ENCODE results near the gene PTBP3.

The PTBP3 gene

DNA sequence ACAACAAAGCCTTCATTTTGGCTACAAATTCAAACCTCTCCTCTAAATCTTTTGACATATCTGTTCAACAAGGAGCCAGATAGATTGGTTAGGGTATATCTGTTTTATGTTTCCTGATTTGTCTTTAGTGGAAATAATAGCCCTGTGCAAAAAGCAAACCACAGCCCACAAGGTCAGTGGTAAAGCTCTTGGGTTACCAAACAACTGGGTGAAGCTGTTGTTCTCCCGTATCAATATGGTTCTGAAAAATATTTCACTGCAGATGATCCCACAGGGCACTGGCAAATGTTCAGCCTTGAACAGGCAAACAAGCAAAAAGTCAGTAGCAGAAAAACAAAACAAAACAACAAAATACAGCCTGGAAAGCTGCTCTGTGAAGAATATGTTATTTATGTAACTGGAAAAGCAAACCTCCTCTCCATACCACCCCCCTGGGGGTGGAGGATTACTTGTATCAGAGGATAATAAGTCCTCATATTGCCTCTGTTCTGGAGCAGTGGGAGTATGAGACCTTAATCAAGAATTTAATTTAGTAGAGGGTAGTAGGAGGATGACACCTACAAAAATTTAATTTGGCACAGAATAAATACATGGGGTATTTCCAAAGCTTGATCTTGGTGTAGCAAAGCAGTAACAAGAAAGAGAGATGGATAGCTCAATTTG, 20.8 kb upstream of the PTBP3 start:
- Histone ChIP-seq H4K20me1 (ENCODE audit: insufficient read depth) (no peaks in the 10 kb centered on the region), H3K27me3 (ENCODE audit: insufficient read depth, low read depth) (no peaks in the 10 kb centered on the region), H3K79me2 (ENCODE audit: insufficient read depth, low read depth) (no peaks in the 10 kb centered on the region), H3K4me1 (ENCODE audit: low read depth, poor library complexity, severe bottlenecking) (peaks cover 6% of the 10 kb centered on the region), H3K27ac (no peak overlapping the region), H3K9ac (no peak overlapping the region), H3K36me3 (ENCODE audit: insufficient read depth) (no peaks in the 10 kb centered on the region), H3K4me2 (no peak overlapping the region), H3K4me3 (IDR thresholded peaks at IDR 0.05; ENCODE audit: insufficient read depth, low read depth, low read length) (no peak overlapping the region), H2AFZ (ENCODE audit: low read depth) (no peak overlapping the region)
- no peak for TF ChIP-seq CTCF (conservative IDR thresholded peaks at IDR 0.05; ENCODE audit: low read depth, low read length)

GRCh38 chr9:112352209-112352608, 18.8 kb upstream of the PTBP3 start:
- Histone ChIP-seq H3K79me2 (ENCODE audit: insufficient read depth, low read depth) (no peaks in the 10 kb centered on the region), H3K4me2 (no peak overlapping the region), H3K27me3 (ENCODE audit: insufficient read depth, low read depth) (no peaks in the 10 kb centered on the region), H3K36me3 (ENCODE audit: insufficient read depth) (no peaks in the 10 kb centered on the region), H3K9ac (no peak overlapping the region), H3K4me1 (ENCODE audit: low read depth, poor library complexity, severe bottlenecking) (peaks cover 6% of the 10 kb centered on the region), H2AFZ (ENCODE audit: low read depth) (no peak overlapping the region), H4K20me1 (ENCODE audit: insufficient read depth) (no peaks in the 10 kb centered on the region), H3K27ac (no peak overlapping the region), H3K4me3 (IDR thresholded peaks at IDR 0.05; ENCODE audit: insufficient read depth, low read depth, low read length) (no peak overlapping the region)
- TF ChIP-seq CTCF (conservative IDR thresholded peaks at IDR 0.05; ENCODE audit: low read depth, low read length) = no peak

DNA sequence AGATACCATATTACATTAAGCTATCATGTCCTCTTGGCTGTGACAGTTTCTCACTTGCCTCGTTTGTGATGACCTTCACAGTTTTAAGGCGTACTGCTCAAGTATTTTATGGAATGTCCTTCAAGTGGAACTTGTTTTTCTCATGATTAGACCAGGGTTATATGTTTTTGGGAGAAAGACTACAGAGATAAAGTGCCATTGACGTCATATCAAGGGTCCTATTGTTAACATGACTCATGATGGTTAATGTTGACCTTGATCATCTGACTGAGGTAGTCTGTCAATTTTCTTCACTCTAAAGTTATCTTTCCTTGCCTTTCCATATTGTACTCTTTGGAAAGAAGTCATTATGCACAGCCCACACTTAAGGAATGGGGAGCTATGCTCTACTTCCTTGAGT, 17.8 kb upstream of the PTBP3 start:
- no peak overlapping the region for H3K9ac ChIP-seq
- H3K79me2 ChIP-seq (ENCODE audit: insufficient read depth, low read depth) = no peaks in the 10 kb centered on the region
- no peak overlapping the region for H3K4me2 ChIP-seq
- no peak overlapping the region for H3K27ac ChIP-seq
- no peak for TF ChIP-seq CTCF (conservative IDR thresholded peaks at IDR 0.05; ENCODE audit: low read depth, low read length)
- H3K4me3 ChIP-seq (IDR thresholded peaks at IDR 0.05; ENCODE audit: insufficient read depth, low read depth, low read length) = no peak overlapping the region
- H3K36me3 ChIP-seq (ENCODE audit: insufficient read depth) = no peaks in the 10 kb centered on the region
- H3K27me3 ChIP-seq (ENCODE audit: insufficient read depth, low read depth) = no peaks in the 10 kb centered on the region
- H2AFZ ChIP-seq (ENCODE audit: low read depth) = no peak overlapping the region
- peaks cover 6% of the 10 kb centered on the region for H3K4me1 ChIP-seq (ENCODE audit: low read depth, poor library complexity, severe bottlenecking)
- H4K20me1 ChIP-seq (ENCODE audit: insufficient read depth) = no peaks in the 10 kb centered on the region

- H3K79me2 ChIP-seq (ENCODE audit: insufficient read depth, low read depth) = no peaks in the 10 kb centered on the region
- no peak overlapping the region for H2AFZ ChIP-seq (ENCODE audit: low read depth)
- no peak overlapping the region for H3K4me3 ChIP-seq (IDR thresholded peaks at IDR 0.05; ENCODE audit: insufficient read depth, low read depth, low read length)
- no peaks in the 10 kb centered on the region for H3K36me3 ChIP-seq (ENCODE audit: insufficient read depth)
- H3K4me2 ChIP-seq = no peak overlapping the region
- H4K20me1 ChIP-seq (ENCODE audit: insufficient read depth) = no peaks in the 10 kb centered on the region
- peaks cover under 1% of the 10 kb centered on the region for H3K4me1 ChIP-seq (ENCODE audit: low read depth, poor library complexity, severe bottlenecking)
- H3K27ac ChIP-seq = no peak overlapping the region
- H3K9ac ChIP-seq = no peak overlapping the region
- no peak for TF ChIP-seq CTCF (conservative IDR thresholded peaks at IDR 0.05; ENCODE audit: low read depth, low read length)
- H3K27me3 ChIP-seq (ENCODE audit: insufficient read depth, low read depth) = no peaks in the 10 kb centered on the region
Observed at GRCh38 chr9:112349008-112349333, 15.6 kb upstream of the PTBP3 start.
